HEK293T (cell line): ENCODE results near the gene CHRND.

Source experiments
- ARNT ChIP-seq: fragments of 450-650 bp; IDR thresholded peaks from 2 replicates; pipeline ENCODE4 v1.6.1; 2017; ENCODE audit warnings: mild to moderate bottlenecking
- BHLHE40 ChIP-seq: fragments of 450-650 bp; IDR thresholded peaks from 2 replicates; pipeline ENCODE4 v1.6.1; 2016; ENCODE audit warnings: mild to moderate bottlenecking, moderate library complexity, borderline replicate concordance
- CTBP1 ChIP-seq: fragments of 450-650 bp; IDR thresholded peaks from 2 replicates; pipeline ENCODE4 v1.6.1; 2016; ENCODE audit warnings: borderline replicate concordance
- HDGF ChIP-seq: fragments of 450-650 bp; IDR thresholded peaks from 2 replicates; pipeline ENCODE4 v1.6.1; 2017; ENCODE audit warnings: antibody characterized with exemption, borderline replicate concordance
- L3MBTL2 ChIP-seq: fragments of 450-650 bp; conservative IDR thresholded peaks from 2 replicates; pipeline ENCODE4 v1.6.1; 2016; ENCODE audit warnings: mild to moderate bottlenecking
- PKNOX1 ChIP-seq: fragments of 450-650 bp; IDR thresholded peaks from 2 replicates; pipeline ENCODE4 v1.6.1; 2016
- SUZ12 ChIP-seq: fragments of 450-650 bp; IDR thresholded peaks from 2 replicates; pipeline ENCODE4 v1.6.1; 2016; ENCODE audit warnings: mild to moderate bottlenecking
- TARDBP ChIP-seq: fragments of 450-650 bp; IDR thresholded peaks from 2 replicates; pipeline ENCODE4 v1.6.1; 2016
- ZNF384 ChIP-seq: fragments of 450-650 bp; IDR thresholded peaks from 2 replicates; pipeline ENCODE4 v1.6.1; 2016

GRCh38 chr2:232476791-232477190 is 49.2 kb upstream of the CHRND start:
- TF ChIP-seq BHLHE40 (no peak), PKNOX1 (no peak), SUZ12 (no peak), TARDBP (no peak), HDGF (no peak), ZNF384 (no peak), CTBP1 (no peak), L3MBTL2 (no peak), ARNT (no peak)
